ENCODE data around the gene MDM4.
"Not testable (repeated sequence)": the region's sequence is repeated elsewhere in the genome, so short reads cannot be mapped to it uniquely, and the experiment has no call there.

Gene MDM4

GRCh38 chr1:204544321-204544720, 28.1 kb downstream of the MDM4 start:
- H3K27me3 ChIP-seq (ENCODE audit: insufficient read depth, low read length): no peaks in the 10 kb centered on the region
- no peak overlapping the region for H3K4me3 ChIP-seq (ENCODE audit: low read depth, low read length)
- H2AFZ ChIP-seq (ENCODE audit: low read length, unreplicated experiment): no peak overlapping the region
- H3K4me1 ChIP-seq (ENCODE audit: control insufficient read depth, insufficient read depth, low read length, unreplicated experiment): peaks cover 23% of the 10 kb centered on the region
- H3K79me2 ChIP-seq (ENCODE audit: control insufficient read depth, insufficient read depth, low read length, unreplicated experiment): no peaks in the 10 kb centered on the region
- peaks cover 60% of the 10 kb centered on the region for H3K36me3 ChIP-seq (ENCODE audit: insufficient read depth, low read length)
- H3K27ac ChIP-seq (ENCODE audit: low read depth, low read length): peak overlapping the region; percentile 53

- H3K27me3 ChIP-seq (ENCODE audit: insufficient read depth, low read length): no peaks in the 10 kb centered on the region
- no peak overlapping the region for H2AFZ ChIP-seq (ENCODE audit: low read length, unreplicated experiment)
- H3K4me1 ChIP-seq (ENCODE audit: control insufficient read depth, insufficient read depth, low read length, unreplicated experiment): peaks cover 23% of the 10 kb centered on the region
- H3K27ac ChIP-seq (ENCODE audit: low read depth, low read length): peak overlapping the region; percentile 53
- H3K79me2 ChIP-seq (ENCODE audit: control insufficient read depth, insufficient read depth, low read length, unreplicated experiment): no peaks in the 10 kb centered on the region
- 0 out of 2 replicates have a peak overlapping the region, but pooled peaks have one; percentile 1 for H3K4me3 ChIP-seq (ENCODE audit: low read depth, low read length)
- peaks cover 65% of the 10 kb centered on the region for H3K36me3 ChIP-seq (ENCODE audit: insufficient read depth, low read length)
Measured at GRCh38 chr1:204545202-204545601, 29.0 kb downstream of the MDM4 start.

- H2AFZ ChIP-seq (ENCODE audit: low read length, unreplicated experiment): no peak overlapping the region
- peaks cover 23% of the 10 kb centered on the region for H3K4me1 ChIP-seq (ENCODE audit: control insufficient read depth, insufficient read depth, low read length, unreplicated experiment)
- no peaks in the 10 kb centered on the region for H3K27me3 ChIP-seq (ENCODE audit: insufficient read depth, low read length)
- H3K4me3 ChIP-seq (ENCODE audit: low read depth, low read length): no peak overlapping the region
- H3K27ac ChIP-seq (ENCODE audit: low read depth, low read length): no peak overlapping the region
- no peaks in the 10 kb centered on the region for H3K79me2 ChIP-seq (ENCODE audit: control insufficient read depth, insufficient read depth, low read length, unreplicated experiment)
- peaks cover 63% of the 10 kb centered on the region for H3K36me3 ChIP-seq (ENCODE audit: insufficient read depth, low read length)
Measured at GRCh38 chr1:204545881-204546280, 29.7 kb downstream of the MDM4 start.

- no peaks in the 10 kb centered on the region for H3K27me3 ChIP-seq (ENCODE audit: insufficient read depth, low read length)
- H3K27ac ChIP-seq (ENCODE audit: low read depth, low read length): no peak overlapping the region
- peaks cover 49% of the 10 kb centered on the region for H3K36me3 ChIP-seq (ENCODE audit: insufficient read depth, low read length)
- H3K4me1 ChIP-seq (ENCODE audit: control insufficient read depth, insufficient read depth, low read length, unreplicated experiment): peaks cover 23% of the 10 kb centered on the region
- no peaks in the 10 kb centered on the region for H3K79me2 ChIP-seq (ENCODE audit: control insufficient read depth, insufficient read depth, low read length, unreplicated experiment)
- no peak overlapping the region for H3K4me3 ChIP-seq (ENCODE audit: low read depth, low read length)
- H2AFZ ChIP-seq (ENCODE audit: low read length, unreplicated experiment): no peak overlapping the region
Measured at GRCh38 chr1:204548265-204548664, 32.1 kb downstream of the MDM4 start.

- Histone ChIP-seq H3K4me3 (ENCODE audit: low read depth, low read length) (no peak overlapping the region), H3K36me3 (ENCODE audit: insufficient read depth, low read length) (peaks cover 42% of the 10 kb centered on the region), H3K27ac (ENCODE audit: low read depth, low read length) (no peak overlapping the region), H3K79me2 (ENCODE audit: control insufficient read depth, insufficient read depth, low read length, unreplicated experiment) (no peaks in the 10 kb centered on the region), H3K27me3 (ENCODE audit: insufficient read depth, low read length) (no peaks in the 10 kb centered on the region), H2AFZ (ENCODE audit: low read length, unreplicated experiment) (no peak overlapping the region), H3K4me1 (ENCODE audit: control insufficient read depth, insufficient read depth, low read length, unreplicated experiment) (peaks cover 15% of the 10 kb centered on the region)
Measured at GRCh38 chr1:204549313-204549712, 33.1 kb downstream of the MDM4 start.

GRCh38 chr1:204550926-204551325, 34.7 kb downstream of the MDM4 start:
- no peaks in the 10 kb centered on the region for H3K79me2 ChIP-seq (ENCODE audit: control insufficient read depth, insufficient read depth, low read length, unreplicated experiment)
- H3K27ac ChIP-seq (ENCODE audit: low read depth, low read length): no peak overlapping the region
- H3K4me3 ChIP-seq (ENCODE audit: low read depth, low read length): no peak overlapping the region
- H2AFZ ChIP-seq (ENCODE audit: low read length, unreplicated experiment): no peak overlapping the region
- no peaks in the 10 kb centered on the region for H3K4me1 ChIP-seq (ENCODE audit: control insufficient read depth, insufficient read depth, low read length, unreplicated experiment)
- no peaks in the 10 kb centered on the region for H3K27me3 ChIP-seq (ENCODE audit: insufficient read depth, low read length)
- peaks cover 31% of the 10 kb centered on the region for H3K36me3 ChIP-seq (ENCODE audit: insufficient read depth, low read length)

GRCh38 chr1:204556458-204557052, 40.3 kb downstream of the MDM4 start:
- Histone ChIP-seq H2AFZ (ENCODE audit: low read length, unreplicated experiment) (no peak overlapping the region), H3K36me3 (ENCODE audit: insufficient read depth, low read length) (peaks cover 6% of the 10 kb centered on the region), H3K79me2 (ENCODE audit: control insufficient read depth, insufficient read depth, low read length, unreplicated experiment) (no peaks in the 10 kb centered on the region), H3K4me3 (ENCODE audit: low read depth, low read length) (no peak overlapping the region), H3K4me1 (ENCODE audit: control insufficient read depth, insufficient read depth, low read length, unreplicated experiment) (no peaks in the 10 kb centered on the region), H3K27ac (ENCODE audit: low read depth, low read length) (no peak overlapping the region), H3K27me3 (ENCODE audit: insufficient read depth, low read length) (no peaks in the 10 kb centered on the region)

GRCh38 chr1:204558467-204558866, 42.3 kb downstream of the MDM4 start:
- no peaks in the 10 kb centered on the region for H3K79me2 ChIP-seq (ENCODE audit: control insufficient read depth, insufficient read depth, low read length, unreplicated experiment)
- no peak overlapping the region for H3K27ac ChIP-seq (ENCODE audit: low read depth, low read length)
- H3K4me3 ChIP-seq (ENCODE audit: low read depth, low read length): no peak overlapping the region
- no peaks in the 10 kb centered on the region for H3K4me1 ChIP-seq (ENCODE audit: control insufficient read depth, insufficient read depth, low read length, unreplicated experiment)
- no peak overlapping the region for H2AFZ ChIP-seq (ENCODE audit: low read length, unreplicated experiment)
- H3K36me3 ChIP-seq (ENCODE audit: insufficient read depth, low read length): peaks cover 4% of the 10 kb centered on the region; the same call in 1 of the 2 replicates
- H3K27me3 ChIP-seq (ENCODE audit: insufficient read depth, low read length): no peaks in the 10 kb centered on the region

- not testable (repeated sequence) for H3K4me3 ChIP-seq (ENCODE audit: low read depth, low read length); H3K79me2 ChIP-seq (ENCODE audit: control insufficient read depth, insufficient read depth, low read length, unreplicated experiment); H3K4me1 ChIP-seq (ENCODE audit: control insufficient read depth, insufficient read depth, low read length, unreplicated experiment); H3K27me3 ChIP-seq (ENCODE audit: insufficient read depth, low read length); H3K27ac ChIP-seq (ENCODE audit: low read depth, low read length); H2AFZ ChIP-seq (ENCODE audit: low read length, unreplicated experiment); H3K36me3 ChIP-seq (ENCODE audit: insufficient read depth, low read length)
Measured at GRCh38 chr1:204560002-204560401, 43.8 kb downstream of the MDM4 start.

GRCh38 chr1:204560590-204561150, 44.5 kb downstream of the MDM4 start:
- peaks cover 4% of the 10 kb centered on the region; the same call in 1 of the 2 replicates for H3K36me3 ChIP-seq (ENCODE audit: insufficient read depth, low read length)
- no peak overlapping the region for H3K4me3 ChIP-seq (ENCODE audit: low read depth, low read length)
- H3K79me2 ChIP-seq (ENCODE audit: control insufficient read depth, insufficient read depth, low read length, unreplicated experiment): no peaks in the 10 kb centered on the region
- no peak overlapping the region for H3K27ac ChIP-seq (ENCODE audit: low read depth, low read length)
- H3K4me1 ChIP-seq (ENCODE audit: control insufficient read depth, insufficient read depth, low read length, unreplicated experiment): peaks cover 4% of the 10 kb centered on the region
- no peaks in the 10 kb centered on the region for H3K27me3 ChIP-seq (ENCODE audit: insufficient read depth, low read length)
- H2AFZ ChIP-seq (ENCODE audit: low read length, unreplicated experiment): no peak overlapping the region
